ENCODE data around the gene ADCY9. TPM values are rescaled to one million over a fixed set of nuclear protein-coding genes. Genes with fewer than 3 reads are reported as not detected.

Gene ADCY9
- total and polyA plus RNA-seq, 2 donors (not counting 1 experiment from before 2014, with no cell fraction given), result 1.7 to 2.1 TPM

GRCh38 chr16:4115209-4115948, 863 bp downstream of the ADCY9 start:
- peak overlapping the region; percentile 61 for H3K9ac ChIP-seq (ENCODE audit: low read length)
- Mint-ChIP-seq H3K27ac (no peak overlapping the region), H3K4me3 (peak overlapping the region; percentile 76), H3K4me1 (peaks cover 18% of the 10 kb centered on the region), H3K27me3 (peaks cover 15% of the 10 kb centered on the region), H3K9me3 (ENCODE audit: insufficient read depth) (no peaks in the 10 kb centered on the region)
- no peak for TF ChIP-seq CTCF (IDR thresholded peaks at IDR 0.05)
- H3K36me3 ChIP-seq (replicated peaks in 1 of 2; ENCODE audit: control extremely low read depth in 1 of 2, control insufficient read depth in 1 of 2, extremely low read depth in 1 of 2, insufficient read depth in 2 of 2, low read length in 1 of 2), result no peaks in the 10 kb centered on the region
- ChIA-PET POLR2A (interaction anchor here (0.9 kb wide), 1 partner anchor 138 kb away, joined by 3 read pairs; no protein-coding TSS in a partner anchor), CTCF (interaction anchor here (1.7 kb wide), 1 partner anchor 139 kb away, joined by 9 read pairs; no protein-coding TSS in a partner anchor)
- H3K27me3 ChIP-seq (replicated peaks in 1 of 4; ENCODE audit: control extremely low read depth in 1 of 4, control insufficient read depth in 3 of 4, insufficient read depth in 4 of 4, low read length in 3 of 4), result peaks cover 0 to 6% (median 0%) of the 10 kb centered on the region in 4 experiments
- peak; percentile 23 for ATAC-seq (ENCODE audit: low read depth)
- peak overlapping the region; percentile 87 for H3K4me2 ChIP-seq (replicated peaks; ENCODE audit: low read depth, low read length, poor library complexity, severe bottlenecking)
- H3K4me1 ChIP-seq (ENCODE audit: control insufficient read depth in 2 of 2, insufficient read depth in 2 of 2, low read length in 2 of 2), result peaks cover 10 to 13% of the 10 kb centered on the region in 2 donors
- H3K79me2 ChIP-seq (ENCODE audit: control insufficient read depth, insufficient read depth, low read length), result no peaks in the 10 kb centered on the region
- peak overlapping the region; percentile 82 for H2AFZ ChIP-seq (ENCODE audit: insufficient read depth, low read depth, low read length, poor library complexity, severe bottlenecking)
- no peaks in the 10 kb centered on the region for H3K9me3 ChIP-seq (ENCODE audit: control extremely low read depth in 1 of 3, control insufficient read depth in 2 of 3, insufficient read depth in 1 of 3, low read length in 2 of 3)
- no peak overlapping the region for H3K27ac ChIP-seq (ENCODE audit: low read length in 2 of 2)
- DNase-seq, result peak; percentile 65
- intact Hi-C loops (cut with micrococcal nuclease), result loop anchor here (1.0 to 10.0 kb wide), 4 partner anchors 68 to 499 kb away; partner anchors contain the start of genes TFAP4, UBALD1 and VASN
- no peaks in the 10 kb centered on the region for H4K20me1 ChIP-seq (ENCODE audit: control insufficient read depth, insufficient read depth, low read length, poor library complexity, severe bottlenecking)
- peak overlapping the region in 4 of 5 experiments; percentile 28 to 60 (median 54) for H3K4me3 ChIP-seq (ENCODE audit: control extremely low read depth in 1 of 5, extremely low read depth in 1 of 5, insufficient read depth in 1 of 5, low read depth in 2 of 5, low read length in 4 of 5)
- 11% methylated on average over 71 of the region's 75 CpGs for WGBS (ENCODE audit: insufficient coverage)

Measured in B cell (primary cell).